Mesendoderm (in vitro differentiated cells): ENCODE data around the gene NPHS1. TPM values are rescaled to one million over a fixed set of nuclear protein-coding genes. Genes with fewer than 3 reads are reported as not detected.

ENCODE experiments used
- DNase-seq: peaks from one replicate; pipeline ENCODE4 v3.0.0; 2013
- H2AK5ac ChIP-seq: 2 replicates; pipeline ENCODE4 v1.6.1; 2013; ENCODE audit warnings: low read length, inconsistent platforms
- H2BK120ac ChIP-seq: 2 replicates; pipeline ENCODE4 v1.6.1; 2013; ENCODE audit warnings: low read depth, mild to moderate bottlenecking, low read length, moderate library complexity, mixed read lengths
- H2BK15ac ChIP-seq: replicated peaks from 2 replicates; pipeline ENCODE4 v1.6.1; 2013; ENCODE audit warnings: low read depth, mild to moderate bottlenecking, moderate library complexity
- H2BK5ac ChIP-seq: 2 replicates; pipeline ENCODE4 v1.6.1; 2013; ENCODE audit warnings: low read length, inconsistent platforms
- H3K18ac ChIP-seq: 2 replicates; pipeline ENCODE4 v1.6.1; 2013; ENCODE audit warnings: mild to moderate bottlenecking, low read length, mixed read lengths
- H3K23ac ChIP-seq: one replicate; pipeline ENCODE4 v1.6.1; 2013; ENCODE audit warnings: low read length
- H3K27ac ChIP-seq: 2 replicates; pipeline ENCODE4 v1.5.1; 2013; ENCODE audit warnings: low read depth, mild to moderate bottlenecking, inconsistent platforms, low read length, moderate library complexity
- H3K27me3 ChIP-seq: 2 replicates; pipeline ENCODE4 v1.6.1; 2013; ENCODE audit warnings: low read length, control low read depth, mild to moderate bottlenecking, inconsistent platforms; ENCODE audit not compliant: insufficient read depth, poor library complexity
- H3K36me3 ChIP-seq: 2 replicates; pipeline ENCODE4 v1.6.1; 2013; ENCODE audit warnings: low read length, inconsistent platforms; ENCODE audit not compliant: control insufficient read depth, insufficient read depth
- H3K4ac ChIP-seq: one replicate; pipeline ENCODE4 v1.6.1; 2013; ENCODE audit warnings: low read depth, mild to moderate bottlenecking, low read length, moderate library complexity
- H3K4me1 ChIP-seq: 2 replicates; pipeline ENCODE4 v1.6.1; 2013; ENCODE audit warnings: low read depth, low read length, inconsistent platforms; ENCODE audit not compliant: control insufficient read depth
- H3K4me2 ChIP-seq: 2 replicates; pipeline ENCODE4 v1.6.1; 2013; ENCODE audit warnings: low read length
- H3K4me3 ChIP-seq: 2 replicates; pipeline ENCODE4 v1.5.1; 2013; ENCODE audit warnings: mild to moderate bottlenecking, low read length
- H3K56ac ChIP-seq: one replicate; pipeline ENCODE4 v1.6.1; 2013; ENCODE audit warnings: low read length
- H3K79me1 ChIP-seq: 2 replicates; pipeline ENCODE4 v1.6.1; 2013; ENCODE audit warnings: low read length, inconsistent platforms
- H3K79me2 ChIP-seq: 2 replicates; pipeline ENCODE4 v1.6.1; 2013; ENCODE audit warnings: mild to moderate bottlenecking, low read length; ENCODE audit not compliant: control insufficient read depth, insufficient read depth
- H3K9ac ChIP-seq: 2 replicates; pipeline ENCODE4 v1.6.1; 2013; ENCODE audit warnings: low read length, inconsistent platforms
- H4K5ac ChIP-seq: one replicate; pipeline ENCODE4 v1.6.1; 2013; ENCODE audit warnings: low read length
- H4K8ac ChIP-seq: one replicate; pipeline ENCODE4 v1.6.1; 2013; ENCODE audit warnings: low read depth, mild to moderate bottlenecking, control low read depth, low read length, moderate library complexity
- whole genome bisulfite sequencing: extraction: QIAGEN DNeasy Blood & Tissue Kit; methylation state at CpG from one replicate; pipeline ENCODE4 v1.1.7; 2013; ENCODE audit warnings: low lambda C conversion rate, missing lambda C conversion rate; ENCODE audit not compliant: insufficient coverage; ENCODE audit errors: extremely low coverage; 5-methylcytosine and 5-hydroxymethylcytosine counted together
- polyA plus RNA-seq, 2 experiments: library from polyadenylated mRNA; stranded (reverse); fragments of 200-250 nt; gene quantifications; one replicate each; pipeline ENCODE4 v1.2.3, GENCODE V29; 2013

NPHS1 gene, protein sequence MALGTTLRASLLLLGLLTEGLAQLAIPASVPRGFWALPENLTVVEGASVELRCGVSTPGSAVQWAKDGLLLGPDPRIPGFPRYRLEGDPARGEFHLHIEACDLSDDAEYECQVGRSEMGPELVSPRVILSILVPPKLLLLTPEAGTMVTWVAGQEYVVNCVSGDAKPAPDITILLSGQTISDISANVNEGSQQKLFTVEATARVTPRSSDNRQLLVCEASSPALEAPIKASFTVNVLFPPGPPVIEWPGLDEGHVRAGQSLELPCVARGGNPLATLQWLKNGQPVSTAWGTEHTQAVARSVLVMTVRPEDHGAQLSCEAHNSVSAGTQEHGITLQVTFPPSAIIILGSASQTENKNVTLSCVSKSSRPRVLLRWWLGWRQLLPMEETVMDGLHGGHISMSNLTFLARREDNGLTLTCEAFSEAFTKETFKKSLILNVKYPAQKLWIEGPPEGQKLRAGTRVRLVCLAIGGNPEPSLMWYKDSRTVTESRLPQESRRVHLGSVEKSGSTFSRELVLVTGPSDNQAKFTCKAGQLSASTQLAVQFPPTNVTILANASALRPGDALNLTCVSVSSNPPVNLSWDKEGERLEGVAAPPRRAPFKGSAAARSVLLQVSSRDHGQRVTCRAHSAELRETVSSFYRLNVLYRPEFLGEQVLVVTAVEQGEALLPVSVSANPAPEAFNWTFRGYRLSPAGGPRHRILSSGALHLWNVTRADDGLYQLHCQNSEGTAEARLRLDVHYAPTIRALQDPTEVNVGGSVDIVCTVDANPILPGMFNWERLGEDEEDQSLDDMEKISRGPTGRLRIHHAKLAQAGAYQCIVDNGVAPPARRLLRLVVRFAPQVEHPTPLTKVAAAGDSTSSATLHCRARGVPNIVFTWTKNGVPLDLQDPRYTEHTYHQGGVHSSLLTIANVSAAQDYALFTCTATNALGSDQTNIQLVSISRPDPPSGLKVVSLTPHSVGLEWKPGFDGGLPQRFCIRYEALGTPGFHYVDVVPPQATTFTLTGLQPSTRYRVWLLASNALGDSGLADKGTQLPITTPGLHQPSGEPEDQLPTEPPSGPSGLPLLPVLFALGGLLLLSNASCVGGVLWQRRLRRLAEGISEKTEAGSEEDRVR (N-terminal part only)
- polyA plus RNA-seq (2013, experiment 1 of 2), result 0.06 TPM
- polyA plus RNA-seq (2013, experiment 2 of 2), result 0.18 TPM

DNA sequence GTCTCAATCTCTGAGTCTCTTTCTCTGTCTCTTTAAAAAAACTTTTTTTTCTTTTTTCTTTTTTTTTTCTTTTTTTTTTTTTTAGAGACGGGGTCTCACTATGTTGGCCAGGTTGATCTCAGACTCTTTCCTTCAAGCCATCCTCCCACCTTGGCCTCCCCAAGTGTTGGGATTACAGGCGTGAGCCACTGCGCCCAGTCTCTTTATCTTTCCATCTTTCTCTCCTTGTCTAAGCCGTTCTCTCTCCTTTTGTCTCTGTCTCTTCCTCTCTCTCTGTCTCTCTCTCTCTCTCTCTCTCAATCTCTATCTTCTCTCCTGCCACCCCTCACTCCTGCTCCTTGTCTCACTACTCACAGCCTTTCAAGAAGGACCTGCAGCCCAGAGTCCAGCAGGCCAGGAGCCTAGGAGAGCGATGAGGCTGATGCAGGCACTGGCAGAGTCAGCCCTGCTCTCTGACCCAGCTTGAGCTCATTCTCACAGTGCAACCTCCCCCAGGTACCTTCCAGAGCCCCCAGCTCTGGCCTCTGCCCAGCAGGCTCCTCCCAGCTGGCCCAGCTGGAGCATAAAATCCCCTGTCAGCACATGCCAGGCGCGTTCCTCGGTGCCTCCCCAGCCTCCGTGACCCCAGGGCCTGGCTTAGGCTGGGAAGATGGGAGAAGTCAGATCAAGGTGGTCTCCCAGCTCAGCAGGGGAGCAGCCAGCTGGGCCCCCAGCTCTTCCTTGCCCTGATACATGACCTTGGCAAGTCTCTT lies at the start of gene NPHS1:
Gene NPHS1 (minus strand): TSS at position 476 of the 752 bp plus-strand sequence. CDS start 667 bp downstream, outside the sequence.
- no peak within 1 kb of the TSS for H4K5ac ChIP-seq
- H2BK15ac ChIP-seq, result no peak within 1 kb of the TSS
- H4K8ac ChIP-seq, result no peak within 1 kb of the TSS
- no peak within 1 kb of the TSS for H3K18ac ChIP-seq
- H3K36me3 ChIP-seq, result no peaks in the 10 kb centered on the region
- H3K4me2 ChIP-seq, result no peak within 1 kb of the TSS
- H2BK5ac ChIP-seq, result no peak within 1 kb of the TSS
- no peak within 1 kb of the TSS for H3K4ac ChIP-seq
- peak within 1 kb of the TSS; percentile 2 for H3K56ac ChIP-seq
- H3K4me3 ChIP-seq, result no peak within 1 kb of the TSS
- no CpG with 5 or more reads among the region's 9 CpGs for WGBS
- H3K4me1 ChIP-seq, result no peaks in the 10 kb centered on the region
- peaks cover 7% of the 10 kb centered on the region for H3K27me3 ChIP-seq
- no peak within 1 kb of the TSS for H2BK120ac ChIP-seq
- H3K79me2 ChIP-seq, result no peaks in the 10 kb centered on the region
- H3K27ac ChIP-seq, result no peak within 1 kb of the TSS
- H3K79me1 ChIP-seq, result no peaks in the 10 kb centered on the region
- DNase-seq, result no peak
- no peak within 1 kb of the TSS for H2AK5ac ChIP-seq
- H3K23ac ChIP-seq, result no peak within 1 kb of the TSS
- H3K9ac ChIP-seq, result no peak within 1 kb of the TSS

DNA sequence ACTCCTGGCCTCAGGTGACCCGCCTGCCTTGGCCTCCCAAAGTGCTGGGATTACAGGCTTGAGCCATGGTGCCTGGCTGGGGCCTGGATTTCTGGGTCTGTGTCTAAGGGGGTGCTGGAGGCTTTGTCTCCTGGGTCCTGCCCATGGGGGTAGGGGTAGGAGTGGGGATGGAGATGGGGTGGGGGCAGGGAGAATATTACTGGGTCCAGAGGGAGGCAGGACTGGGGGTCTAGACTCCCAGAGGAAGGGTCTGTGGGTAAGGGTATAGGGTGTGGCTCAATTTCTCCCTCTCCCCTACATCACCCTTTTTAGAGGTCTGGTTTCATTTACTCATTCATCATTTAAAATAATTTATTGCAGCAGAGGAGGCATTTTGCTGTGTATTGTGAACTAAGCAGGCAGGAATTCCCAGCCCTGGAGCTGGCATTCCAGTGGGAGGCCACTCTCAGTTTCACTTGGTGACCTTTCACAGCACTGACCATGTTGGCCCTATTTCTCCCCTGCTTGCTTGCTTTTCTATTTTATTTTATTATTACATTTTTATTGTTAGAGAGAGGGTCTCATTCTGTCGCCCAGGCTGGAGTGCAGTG lies 48.8 kb upstream of the NPHS1 start:
- no peak for DNase-seq
- no peak overlapping the region for H3K4me3 ChIP-seq
- H3K4me2 ChIP-seq, result no peak overlapping the region
- H4K8ac ChIP-seq, result no peak overlapping the region
- no peak overlapping the region for H2AK5ac ChIP-seq
- peak overlapping the region; percentile 44 for H3K9ac ChIP-seq
- peaks cover 6% of the 10 kb centered on the region for H3K79me1 ChIP-seq
- H2BK5ac ChIP-seq, result no peak overlapping the region
- H3K27me3 ChIP-seq, result no peaks in the 10 kb centered on the region
- H3K23ac ChIP-seq, result no peak overlapping the region
- H2BK120ac ChIP-seq, result no peak overlapping the region
- H4K5ac ChIP-seq, result no peak overlapping the region
- H2BK15ac ChIP-seq, result no peak overlapping the region
- H3K4ac ChIP-seq, result no peak overlapping the region
- H3K4me1 ChIP-seq, result peaks cover 7% of the 10 kb centered on the region
- no CpG with 5 or more reads among the region's 2 CpGs for WGBS
- peak overlapping the region; percentile 74 for H3K56ac ChIP-seq
- no peak overlapping the region for H3K27ac ChIP-seq
- peaks cover 2% of the 10 kb centered on the region for H3K79me2 ChIP-seq
- H3K18ac ChIP-seq, result no peak overlapping the region
- peaks cover 3% of the 10 kb centered on the region for H3K36me3 ChIP-seq

DNA sequence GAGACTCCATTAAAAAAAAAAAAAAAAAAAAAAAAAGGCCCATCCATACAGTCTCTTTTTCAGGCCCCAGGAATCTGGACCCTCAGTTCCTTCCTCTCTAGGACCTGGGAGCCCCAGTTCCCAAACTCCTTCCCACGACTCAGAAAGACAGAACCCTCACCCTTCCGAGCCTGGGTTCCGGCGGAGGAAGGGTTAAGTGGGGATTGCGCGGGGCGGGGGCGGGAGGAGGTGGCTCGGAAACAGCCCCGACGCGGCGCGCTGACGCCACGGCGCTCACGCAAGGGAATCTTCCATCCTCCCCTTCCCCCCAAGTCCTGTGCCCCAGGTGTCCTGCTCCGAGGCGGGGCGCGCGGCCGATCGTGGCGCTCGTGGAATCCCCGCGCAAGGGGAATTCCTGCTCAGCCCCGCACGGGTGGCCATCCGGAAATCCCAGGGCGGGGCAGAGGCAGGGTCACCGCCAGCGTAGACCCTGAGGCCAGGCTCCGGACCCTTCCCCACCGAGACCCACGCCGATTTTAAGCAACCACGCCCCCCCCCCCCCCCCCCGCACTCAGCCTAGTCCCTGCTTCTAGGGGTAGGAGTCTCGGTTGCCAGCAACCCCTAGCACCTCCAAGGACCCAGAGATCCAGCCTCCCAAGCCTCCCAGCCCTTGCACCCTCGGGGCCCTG lies 47.4 kb upstream of the NPHS1 start:
- H3K36me3 ChIP-seq, result peaks cover 6% of the 10 kb centered on the region
- no peak overlapping the region for H4K8ac ChIP-seq
- peak overlapping the region; percentile 90 for H3K56ac ChIP-seq
- H4K5ac ChIP-seq, result no peak overlapping the region
- H3K27me3 ChIP-seq, result no peaks in the 10 kb centered on the region
- H3K4me1 ChIP-seq, result peaks cover 7% of the 10 kb centered on the region
- peak overlapping the region; percentile 70 for H3K4me2 ChIP-seq
- H3K79me1 ChIP-seq, result peaks cover 6% of the 10 kb centered on the region
- H3K4ac ChIP-seq, result peak overlapping the region; percentile 73
- H2AK5ac ChIP-seq, result no peak overlapping the region
- peak overlapping the region; percentile 55 for H3K18ac ChIP-seq
- H3K4me3 ChIP-seq, result peak overlapping the region; percentile 62
- peak; percentile 79 for DNase-seq
- H3K27ac ChIP-seq, result peak overlapping the region; percentile 58
- peak overlapping the region; percentile 92 for H3K9ac ChIP-seq
- H2BK5ac ChIP-seq, result peak overlapping the region; percentile 54
- no peak overlapping the region for H2BK120ac ChIP-seq
- no peak overlapping the region for H2BK15ac ChIP-seq
- H3K79me2 ChIP-seq, result peaks cover 2% of the 10 kb centered on the region
- H3K23ac ChIP-seq, result no peak overlapping the region
- no CpG with 5 or more reads among the region's 43 CpGs for WGBS

DNA sequence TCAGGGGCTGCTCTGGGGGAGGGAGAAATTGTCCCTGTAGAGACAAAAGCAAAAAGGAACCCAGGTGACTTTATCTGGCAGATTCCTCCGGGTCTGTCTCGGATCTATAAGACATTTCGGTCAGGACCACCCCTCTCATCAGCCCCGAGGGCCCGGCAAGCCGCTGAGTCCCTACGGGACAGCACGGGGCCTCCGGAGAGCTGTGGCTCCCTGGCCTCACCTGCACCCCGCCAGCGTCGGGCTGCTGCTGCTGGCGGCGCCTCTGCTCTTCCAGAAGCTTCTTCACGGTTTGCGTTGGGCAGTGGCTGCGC lies 46.1 kb upstream of the NPHS1 start:
- Histone ChIP-seq H3K4me2 (peak overlapping the region; percentile 83), H2BK5ac (no peak overlapping the region), H3K4me1 (peaks cover 7% of the 10 kb centered on the region), H3K56ac (peak overlapping the region; percentile 90), H2BK15ac (no peak overlapping the region), H3K27ac (no peak overlapping the region), H3K27me3 (no peaks in the 10 kb centered on the region), H3K79me2 (peaks cover 2% of the 10 kb centered on the region), H3K9ac (peak overlapping the region; percentile 86), H3K36me3 (peaks cover 8% of the 10 kb centered on the region), H4K8ac (no peak overlapping the region), H3K4me3 (peak overlapping the region; percentile 62), H2BK120ac (no peak overlapping the region), H3K79me1 (peaks cover 6% of the 10 kb centered on the region), H3K4ac (no peak overlapping the region), H3K23ac (no peak overlapping the region), H3K18ac (peak overlapping the region; percentile 3), H4K5ac (no peak overlapping the region), H2AK5ac (no peak overlapping the region)
- no peak for DNase-seq
- WGBS, result no CpG with 5 or more reads among the region's 17 CpGs
